H54 (cell line): Measurements from ENCODE around the gene CFAP141.

Experiments
- DNase-seq: peaks from one replicate; pipeline ENCODE4 v3.0.0; 2011; ENCODE audit warnings: low spot score, mixed read lengths; ENCODE audit not compliant: insufficient read length
- FAIRE-seq: peaks from 3 replicates; lab custom pipeline; 2011; peaks lifted over from hg19 to GRCh38; lab: Jason Lieb, UNC
- POLR2A ChIP-seq: IDR thresholded peaks from 2 replicates; pipeline ENCODE4 v1.6.1; 2011; ENCODE audit warnings: low read depth, mild to moderate bottlenecking, low read length

CFAP141 gene

GRCh38 chr1:154191990-154192461 lies 14.1 kb downstream of the CFAP141 start, which contains the start of gene TPM3:
TPM3 (minus strand) TSS chr1:154192100; CDS start chr1:154192018, 82 bp downstream.
- no peak for TF ChIP-seq POLR2A
- FAIRE-seq (no peak), DNase-seq (no peak)

- DNase-seq (no peak), FAIRE-seq (no peak)
- TF ChIP-seq POLR2A, result no peak
These were observed 15.6 kb downstream of the CFAP141 start for GRCh38 chr1:154190550-154190949.

- DNase-seq (no peak), FAIRE-seq (no peak)
These were observed 19.2 kb downstream of the CFAP141 start for GRCh38 chr1:154186852-154187501.

GRCh38 chr1:154186177-154186576 lies 20.0 kb downstream of the CFAP141 start:
- FAIRE-seq (no peak), DNase-seq (no peak)
- no peak for TF ChIP-seq POLR2A

More at GRCh38 chr1:154186852-154187501, 19.2 kb downstream of the CFAP141 start:
- no peak for TF ChIP-seq POLR2A

GRCh38 chr1:154183046-154183915 lies 22.9 kb downstream of the CFAP141 start:
- FAIRE-seq, result peak; percentile 43
- peak; percentile 96 for DNase-seq
- peak; percentile 80 for TF ChIP-seq POLR2A

DNA sequence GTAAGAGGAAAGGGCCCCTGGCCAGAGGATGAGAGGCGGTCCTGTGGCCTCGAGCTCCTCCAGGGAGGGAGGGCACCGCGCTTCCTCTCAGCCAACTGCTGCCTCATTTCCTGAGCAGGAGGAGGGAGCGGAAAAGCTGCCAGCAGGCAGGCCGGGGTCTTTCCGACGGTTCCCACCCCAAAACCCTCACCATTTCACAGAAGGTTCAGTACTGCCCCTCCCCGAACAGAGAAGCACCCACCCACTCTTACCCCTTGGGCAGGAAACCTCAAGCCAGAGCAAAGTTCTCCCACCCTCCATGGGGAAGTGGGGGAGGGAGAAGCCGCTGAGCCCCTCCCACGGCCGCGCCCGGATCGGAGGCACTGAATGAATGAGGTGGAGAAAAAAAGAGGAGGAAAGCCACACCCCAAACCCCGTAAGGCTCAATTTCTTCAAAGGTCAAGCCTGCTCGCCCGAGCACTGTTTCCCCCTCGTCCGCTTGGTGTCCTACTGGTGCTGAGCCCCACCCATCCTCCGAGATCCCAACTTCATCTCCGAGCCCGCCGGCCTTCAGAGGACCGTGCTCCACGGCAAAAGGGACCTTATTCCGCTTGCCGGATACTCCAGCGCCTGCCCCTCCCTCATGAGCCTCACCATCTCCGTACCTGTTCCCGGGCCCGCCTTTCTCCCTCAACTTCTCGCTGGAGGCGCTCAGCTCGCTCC lies 23.6 kb downstream of the CFAP141 start:
- no peak for FAIRE-seq

GRCh38 chr1:154181944-154182343 lies 24.2 kb downstream of the CFAP141 start:
- no peak for FAIRE-seq
- no peak for TF ChIP-seq POLR2A
- DNase-seq, result no peak

More for the DNA sequence above, 23.6 kb downstream of the CFAP141 start:
- peak; percentile 13; the same call in 1 of the 2 replicates for TF ChIP-seq POLR2A
- DNase-seq, result peak; percentile 58

DNA sequence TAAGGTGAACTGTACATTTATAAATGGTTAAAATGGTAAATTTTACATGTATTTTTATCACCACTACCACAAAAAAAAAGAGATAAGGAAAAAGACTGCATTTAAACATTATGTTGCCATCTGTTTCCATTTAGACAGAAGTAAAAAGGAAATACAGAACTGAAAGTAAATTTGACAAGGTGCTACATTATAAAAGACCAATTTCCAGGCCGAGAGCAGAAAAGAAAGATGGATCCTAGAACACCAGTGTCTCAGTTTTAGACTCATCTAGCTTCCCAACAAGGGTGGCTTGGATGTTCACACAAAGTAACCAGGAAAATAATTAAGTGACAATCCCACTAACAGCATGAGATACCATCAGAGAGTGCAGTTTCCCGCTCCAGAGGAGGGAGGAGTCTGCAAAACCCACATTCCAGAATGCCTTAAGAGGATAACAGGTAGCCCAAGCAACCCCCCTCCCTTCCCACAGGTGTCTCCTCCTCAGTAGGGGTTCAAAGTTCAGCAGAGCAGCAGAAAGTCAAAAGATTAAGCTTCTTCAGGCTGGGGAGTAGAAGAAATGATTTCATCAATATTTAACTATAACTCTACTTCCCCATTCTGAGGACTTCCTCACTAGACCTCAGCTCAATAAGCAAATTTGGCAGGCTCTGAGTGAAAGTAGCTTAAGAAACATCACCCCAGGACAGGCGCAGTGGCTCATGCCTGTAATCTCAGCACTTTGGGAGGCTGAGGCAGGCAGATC lies 26.0 kb downstream of the CFAP141 start:
- no peak for TF ChIP-seq POLR2A
- FAIRE-seq (no peak), DNase-seq (no peak)

DNA sequence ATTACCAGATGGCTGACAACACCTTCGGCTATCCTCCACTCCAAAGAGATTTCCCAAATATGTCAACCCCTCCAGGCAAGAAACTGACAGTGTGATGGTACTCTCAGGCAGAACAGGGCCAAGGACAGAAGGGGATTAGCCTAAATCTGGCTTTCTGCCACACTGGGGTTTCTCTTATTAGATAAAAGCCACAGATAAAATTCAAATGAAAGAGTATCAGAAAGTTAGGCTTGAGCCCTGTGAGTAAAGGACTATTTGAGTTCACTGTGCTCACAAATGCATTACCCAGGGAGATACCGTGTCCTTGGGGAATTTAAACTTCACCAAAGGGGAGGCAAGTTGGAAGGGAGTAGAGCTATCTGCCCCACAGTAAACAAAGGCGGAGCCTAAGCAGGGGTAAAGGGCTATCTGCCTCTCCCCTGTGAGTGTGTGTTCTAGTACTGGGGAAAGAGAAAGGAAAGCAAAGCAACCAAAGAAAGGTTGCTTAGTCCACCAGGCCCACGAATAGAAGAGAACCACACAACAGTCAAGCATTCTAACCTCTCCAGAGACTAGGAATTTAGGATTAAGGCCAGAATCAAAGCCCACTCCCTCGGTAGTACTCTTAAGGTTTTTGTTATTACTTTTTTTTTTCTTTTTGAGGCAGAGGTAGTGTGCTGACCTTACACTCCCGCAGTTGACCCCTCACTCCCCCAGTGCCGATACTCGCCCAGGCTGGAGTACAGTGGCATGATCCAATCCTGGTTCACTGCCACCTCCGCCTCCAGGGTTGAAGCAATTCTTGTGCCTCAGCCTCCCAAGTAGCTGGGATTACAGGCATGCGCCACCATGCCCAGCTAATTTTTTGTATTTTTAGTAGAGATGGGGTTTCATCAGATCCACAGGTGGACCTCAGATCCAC lies 27.0 kb downstream of the CFAP141 start:
- DNase-seq (no peak), FAIRE-seq (no peak)
- TF ChIP-seq POLR2A, result no peak

DNA sequence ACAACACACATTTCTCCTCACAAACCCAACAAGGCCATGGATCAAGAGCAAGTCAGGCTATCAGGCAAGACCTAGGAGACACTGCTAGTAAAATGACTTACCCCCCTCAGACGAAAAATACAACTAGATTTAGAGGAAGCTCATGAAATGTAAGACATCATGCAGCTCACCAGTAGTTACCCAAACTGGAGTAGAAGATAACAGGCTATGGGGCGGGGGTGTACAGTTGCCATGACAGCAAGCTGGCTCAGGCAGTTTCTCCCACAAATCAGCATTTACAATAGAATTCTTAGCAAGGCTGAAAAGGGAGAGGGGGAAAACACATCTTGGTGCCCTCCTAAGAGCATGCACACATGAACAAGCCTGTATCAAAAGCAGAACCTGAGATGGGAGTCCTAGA lies 28.1 kb downstream of the CFAP141 start:
- DNase-seq, result no peak
- no peak for TF ChIP-seq POLR2A
- FAIRE-seq, result no peak

GRCh38 chr1:154176337-154176736 lies 29.8 kb downstream of the CFAP141 start:
- DNase-seq, result no peak
- no peak for FAIRE-seq

DNA sequence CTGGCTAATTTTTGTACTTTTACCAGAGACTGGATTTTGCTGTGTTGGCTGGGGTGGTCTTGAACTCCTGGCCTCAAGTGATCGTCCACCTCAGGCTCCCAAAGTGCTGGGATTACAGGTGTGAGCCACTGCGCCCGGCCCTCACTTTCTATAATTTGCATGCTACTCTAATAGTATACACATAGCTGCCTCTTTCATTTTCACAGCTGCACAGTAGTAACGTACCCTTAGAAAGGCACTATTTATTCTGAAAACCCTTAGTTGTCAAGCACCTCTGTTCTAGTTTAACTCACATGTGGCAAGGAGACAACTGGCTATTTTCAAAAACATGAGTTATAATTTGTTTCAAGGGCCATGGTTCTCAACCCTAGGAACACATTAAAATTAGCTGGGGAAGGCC lies 31.5 kb downstream of the CFAP141 start:
- DNase-seq (no peak), FAIRE-seq (no peak)
- no peak for TF ChIP-seq POLR2A

More at GRCh38 chr1:154176337-154176736, 29.8 kb downstream of the CFAP141 start:
- TF ChIP-seq POLR2A, result no peak
